Measurements from ENCODE around the gene PAX8.

GRCh38 chr2:113309655-113310387 is 31.1 kb upstream of the PAX8 start:
- TF ChIP-seq POLR2AphosphoS5 (IDR thresholded peaks at IDR 0.05), result no peak
- no peak for TF ChIP-seq CTCF (IDR thresholded peaks at IDR 0.05)
- no peak for TF ChIP-seq POLR2A (IDR thresholded peaks at IDR 0.05)
- TF ChIP-seq EP300 (IDR thresholded peaks at IDR 0.05), result no peak

Data from suprapubic skin (tissue), 4 donors.